ENCODE results near the gene ROBO1.

The ROBO1 gene

GRCh38 chr3:79139395-79140068 is 628.3 kb downstream of the ROBO1 start:
- DNase-seq (no peak), ATAC-seq (ENCODE audit: insufficient read depth, low read depth) (no peak)
- no peak for TF ChIP-seq CTCF (IDR thresholded peaks at IDR 0.05; ENCODE audit: borderline replicate concordance, extremely low read depth, low read length, poor library complexity, severe bottlenecking)
- TF ChIP-seq EZH2 (IDR thresholded peaks at IDR 0.05; ENCODE audit: borderline replicate concordance, low read depth, low read length, severe bottlenecking), result no peak
- no peaks in the 10 kb centered on the region for H3K36me3 ChIP-seq (ENCODE audit: insufficient read depth, low read length)
- H3K4me3 ChIP-seq (ENCODE audit: low read depth in 1 of 2, low read length in 2 of 2), result no peak overlapping the region
- H3K4me1 ChIP-seq (ENCODE audit: insufficient read depth, low read length), result no peaks in the 10 kb centered on the region
- H3K27me3 ChIP-seq (ENCODE audit: insufficient read depth, low read length, poor library complexity), result no peaks in the 10 kb centered on the region
- no peak overlapping the region for H2AFZ ChIP-seq (ENCODE audit: low read depth, low read length)
- no peak overlapping the region for H3K9ac ChIP-seq (ENCODE audit: low read depth, low read length)
- H3K27ac ChIP-seq (ENCODE audit: low read length), result no peak overlapping the region
- no peaks in the 10 kb centered on the region for H3K9me3 ChIP-seq (ENCODE audit: insufficient read depth, low read length, severe bottlenecking)
- H4K20me1 ChIP-seq (ENCODE audit: insufficient read depth, low read length), result no peaks in the 10 kb centered on the region
- H3K79me2 ChIP-seq (ENCODE audit: insufficient read depth, low read length), result no peaks in the 10 kb centered on the region
- H3K4me2 ChIP-seq (ENCODE audit: insufficient read depth, low read length), result no peak overlapping the region

GRCh38 chr3:79125313-79125984 is 642.3 kb downstream of the ROBO1 start:
- Histone ChIP-seq H3K79me2 (ENCODE audit: insufficient read depth, low read length) (no peaks in the 10 kb centered on the region), H3K9me3 (ENCODE audit: insufficient read depth, low read length, severe bottlenecking) (no peaks in the 10 kb centered on the region), H3K4me2 (ENCODE audit: insufficient read depth, low read length) (no peak overlapping the region), H3K27ac (ENCODE audit: low read length) (no peak overlapping the region), H3K36me3 (ENCODE audit: insufficient read depth, low read length) (no peaks in the 10 kb centered on the region), H2AFZ (ENCODE audit: low read depth, low read length) (no peak overlapping the region), H4K20me1 (ENCODE audit: insufficient read depth, low read length) (no peaks in the 10 kb centered on the region), H3K9ac (ENCODE audit: low read depth, low read length) (no peak overlapping the region), H3K27me3 (ENCODE audit: insufficient read depth, low read length, poor library complexity) (no peaks in the 10 kb centered on the region), H3K4me1 (ENCODE audit: insufficient read depth, low read length) (no peaks in the 10 kb centered on the region), H3K4me3 (ENCODE audit: low read depth in 1 of 2, low read length in 2 of 2) (no peak overlapping the region)
- DNase-seq, result no peak
- TF ChIP-seq CTCF (IDR thresholded peaks at IDR 0.05; ENCODE audit: borderline replicate concordance, extremely low read depth, low read length, poor library complexity, severe bottlenecking), result no peak
- no peak for TF ChIP-seq EZH2 (IDR thresholded peaks at IDR 0.05; ENCODE audit: borderline replicate concordance, low read depth, low read length, severe bottlenecking)
- no peak for ATAC-seq (ENCODE audit: insufficient read depth, low read depth)

- Histone ChIP-seq H3K4me1 (ENCODE audit: insufficient read depth, low read length) (no peaks in the 10 kb centered on the region), H4K20me1 (ENCODE audit: insufficient read depth, low read length) (no peaks in the 10 kb centered on the region), H3K9me3 (ENCODE audit: insufficient read depth, low read length, severe bottlenecking) (no peaks in the 10 kb centered on the region), H3K27ac (ENCODE audit: low read length) (no peak overlapping the region), H3K4me3 (ENCODE audit: low read depth in 1 of 2, low read length in 2 of 2) (no peak overlapping the region), H3K79me2 (ENCODE audit: insufficient read depth, low read length) (no peaks in the 10 kb centered on the region), H3K9ac (ENCODE audit: low read depth, low read length) (no peak overlapping the region), H2AFZ (ENCODE audit: low read depth, low read length) (no peak overlapping the region), H3K27me3 (ENCODE audit: insufficient read depth, low read length, poor library complexity) (no peaks in the 10 kb centered on the region), H3K4me2 (ENCODE audit: insufficient read depth, low read length) (no peak overlapping the region), H3K36me3 (ENCODE audit: insufficient read depth, low read length) (no peaks in the 10 kb centered on the region)
- ATAC-seq (ENCODE audit: insufficient read depth, low read depth) (no peak), DNase-seq (no peak)
- no peak for TF ChIP-seq EZH2 (IDR thresholded peaks at IDR 0.05; ENCODE audit: borderline replicate concordance, low read depth, low read length, severe bottlenecking)
- TF ChIP-seq CTCF (IDR thresholded peaks at IDR 0.05; ENCODE audit: borderline replicate concordance, extremely low read depth, low read length, poor library complexity, severe bottlenecking), result no peak
Observed at GRCh38 chr3:79115458-79115857, 652.3 kb downstream of the ROBO1 start.
